HepG2 (cell line): ENCODE measurements around the gene LMNA. TPM values are rescaled to one million over a fixed set of nuclear protein-coding genes. Genes with fewer than 3 reads are reported as not detected.
A peak's percentile ranks its signal among the peaks of the same experiment; 100 is the strongest.

Source experiments
- ATAC-seq: fragments of 200-7000 bp; cut with Tn5 transposase; 3 replicates; pipeline ENCODE4 v1.9.1; 2020; ENCODE audit warnings: mild to moderate bottlenecking, moderate library complexity
- BruUV-seq: library from RNA; stranded (reverse); fragments of 400-500 nt; replicated peaks from 2 replicates; lab custom pipeline; 2021; lab: Mats Ljungman, UMichigan
- CTCF ChIA-PET: fragments of 300-600 bp; formaldehyde crosslinking; extraction: SDS; loops from one replicate; lab custom pipeline; 2021; ENCODE audit warnings: low total read pairs, inconsistent platforms, low intra/inter-chr PET ratio; lab: Yijun Ruan, JAX
- POLR2A ChIA-PET: fragments of 350-600 bp; sonication (Branson Sonifier 250); formaldehyde crosslinking; loops from one replicate; lab custom pipeline; 2020; ENCODE audit warnings: antibody characterized with exemption, inconsistent platforms; lab: Yijun Ruan, JAX
- DNase-seq: peaks from one replicate; pipeline ENCODE4 v3.0.0-alpha.2; 2015; ENCODE audit warnings: low spot score
- FAIRE-seq: peaks from 3 replicates; lab custom pipeline; 2011; peaks lifted over from hg19 to GRCh38; lab: Jason Lieb, UNC
- H2AFZ ChIP-seq: one replicate; pipeline ENCODE4 v1.6.1; 2011; ENCODE audit warnings: low read length, inconsistent platforms
- H3K27ac ChIP-seq: fragments of 300-600 bp; 3 replicates; pipeline ENCODE4 v1.8.0; 2011; ENCODE audit warnings: mixed run types, mild to moderate bottlenecking, mixed read lengths, low read length, inconsistent platforms; ENCODE audit not compliant: insufficient read depth; ENCODE audit errors: extremely low read length
- H3K27me3 ChIP-seq, 2 experiments: fragments of 200-600 bp in 1 of 2; 2 replicates in 1 of 2; 3 replicates in 1 of 2; pipeline versions ENCODE4 v1.6.0 to v1.8.0; 2011; ENCODE audit warnings: low read length in 2 of 2, mild to moderate bottlenecking in 2 of 2, moderate library complexity in 2 of 2, inconsistent platforms in 1 of 2; ENCODE audit not compliant: insufficient read depth in 2 of 2, control insufficient read depth in 1 of 2
- H3K36me3 ChIP-seq, 2 experiments: fragments of 200-600 bp in 1 of 2; replicated peaks in 1 of 2; 2 replicates in 1 of 2; 3 replicates in 1 of 2; pipeline versions ENCODE4 v1.5.1 to v1.8.0; 2011; ENCODE audit warnings: low read length in 2 of 2, inconsistent platforms in 1 of 2; ENCODE audit not compliant: insufficient read depth in 2 of 2, control insufficient read depth in 1 of 2
- H3K4me1 ChIP-seq: 2 replicates; pipeline ENCODE4 v1.5.1; 2012; ENCODE audit warnings: low read length, inconsistent platforms; ENCODE audit not compliant: insufficient read depth
- H3K4me2 ChIP-seq: 2 replicates; pipeline ENCODE4 v1.6.0; 2011; ENCODE audit warnings: low read depth, low read length, inconsistent platforms
- H3K4me3 ChIP-seq, 3 experiments: fragments of 200-600 bp in 1 of 3; sonication (generic), shearing (Covaris generic) in 1 of 3; replicated peaks in 1 of 3; 2 replicates each; pipeline ENCODE4 v1.5.1; 2011 to 2016; ENCODE audit warnings: low read length in 3 of 3, inconsistent platforms in 2 of 3, low read depth in 2 of 3, mild to moderate bottlenecking in 2 of 3, control low read depth in 1 of 3, mixed read lengths in 1 of 3; ENCODE audit not compliant: insufficient read depth in 1 of 3
- H3K79me2 ChIP-seq: one replicate; pipeline ENCODE4 v1.6.1; 2011; ENCODE audit warnings: low read length, inconsistent platforms; ENCODE audit not compliant: insufficient read depth
- H3K9ac ChIP-seq: 2 replicates; pipeline ENCODE4 v1.6.0; 2011; ENCODE audit warnings: mild to moderate bottlenecking, low read depth, low read length, inconsistent platforms; ENCODE audit not compliant: insufficient read depth
- H3K9me3 ChIP-seq: 2 replicates; pipeline ENCODE4 v1.5.1; 2012; ENCODE audit warnings: mild to moderate bottlenecking, low read length
- H4K20me1 ChIP-seq: 2 replicates; pipeline ENCODE4 v1.6.0; 2011; ENCODE audit warnings: inconsistent platforms, mild to moderate bottlenecking, low read length, moderate library complexity; ENCODE audit not compliant: insufficient read depth
- GABPA ChIP-seq, 2 experiments: IDR thresholded peaks; 2 replicates each; pipeline ENCODE4 v1.6.1; 2011 to 2016; ENCODE audit warnings: low read depth in 2 of 2, low read length in 1 of 2, missing biosample characterization in 1 of 2, missing genetic modification characterization in 1 of 2
- GFI1 ChIP-seq: sonication (generic); formaldehyde crosslinking; IDR thresholded peaks from 2 replicates; pipeline ENCODE4 v1.5.0; 2020; ENCODE audit warnings: missing genetic modification reagents, mild to moderate bottlenecking, borderline replicate concordance
- ZBTB42 ChIP-seq: sonication (generic); formaldehyde crosslinking; IDR thresholded peaks from 2 replicates; pipeline ENCODE4 v1.5.0; 2020; ENCODE audit warnings: mild to moderate bottlenecking, missing genetic modification reagents
- ZMAT3 ChIP-seq: sonication (generic); formaldehyde crosslinking; conservative IDR thresholded peaks from 2 replicates; pipeline ENCODE4 v1.7.0; 2021; ENCODE audit warnings: missing genetic modification reagents
- ZMYM2 ChIP-seq: sonication (generic); formaldehyde crosslinking; IDR thresholded peaks from 2 replicates; pipeline ENCODE4 v1.8.0; 2022; ENCODE audit warnings: mild to moderate bottlenecking, missing genetic modification reagents
- ZNF205 ChIP-seq: IDR thresholded peaks from 2 replicates; pipeline ENCODE4 v1.6.1; 2018; ENCODE audit warnings: missing biosample characterization, missing genetic modification reagents
- ZNF274 ChIP-seq: sonication (generic); formaldehyde crosslinking; IDR thresholded peaks from 2 replicates; pipeline ENCODE4 v1.5.1; 2020; ENCODE audit warnings: mild to moderate bottlenecking, missing genetic modification reagents
- ZNF768 ChIP-seq: sonication (generic); formaldehyde crosslinking; IDR thresholded peaks from 2 replicates; pipeline ENCODE4 v1.4.0; 2020; ENCODE audit warnings: missing genetic modification reagents
- WGBS: methylation state at CpG from one replicate; pipeline ENCODE4 v1.1.6; 2017; ENCODE audit warnings: low lambda C conversion rate; 5-methylcytosine and 5-hydroxymethylcytosine counted together
- in situ Hi-C: cut with HindIII; loops from 2 replicates; pipeline ENCODE4 v1.10.0; 2017; ENCODE audit warnings: low pct_unique_long_range_greater_than_20kb; ENCODE audit not compliant: extremely low pct_ligation_motif_present
- intact Hi-C: fragments of 100-400 bp; cut with micrococcal nuclease; formaldehyde crosslinking; loops from one replicate; pipeline ENCODE4 v1.10.0; 2022; ENCODE audit not compliant: unreplicated experiment
- polyA plus RNA-seq, 8 experiments: library from polyadenylated mRNA; depleted of rRNA in 3 of 8; stranded (reverse) in 7 of 8; unstranded in 1 of 8; fragments of >200 nt; fragmentation: Illumina TruSeq in 4 of 8; extraction: Trizol in 4 of 8; gene quantifications; 2 replicates each; pipeline versions ENCODE4 v1.2.1 to v1.2.3, GENCODE V29; 2011 to 2016; ENCODE audit warnings: low read depth in 4 of 8, missing spikeins in 1 of 8, mixed read lengths in 1 of 8; ENCODE audit not compliant: insufficient read depth in 1 of 8
- total RNA-seq, 5 experiments: library from RNA; depleted of rRNA; stranded (reverse); fragments of >200 nt; fragmentation: Illumina TruSeq; extraction: Trizol; gene quantifications; 2 replicates each; pipeline ENCODE4 v1.2.3, GENCODE V29; 2016; ENCODE audit warnings: low read depth in 1 of 5
- TF ChIP-seq, protein P1 (sequence below): sonication (generic); formaldehyde crosslinking; IDR thresholded peaks from 2 replicates; pipeline ENCODE4 v1.4.0; 2020; ENCODE audit warnings: mild to moderate bottlenecking, low read depth, missing genetic modification reagents
- TF ChIP-seq, protein P2 (sequence below): sonication (generic); IDR thresholded peaks from 2 replicates; pipeline ENCODE4 v1.6.1; 2016; ENCODE audit warnings: low read depth, borderline replicate concordance
- TF ChIP-seq, protein P3 (sequence below): sonication (generic); formaldehyde crosslinking; IDR thresholded peaks from 2 replicates; pipeline ENCODE4 v1.4.0; 2020; ENCODE audit warnings: missing genetic modification reagents
- TF ChIP-seq, protein P4 (sequence below): sonication (generic); formaldehyde crosslinking; IDR thresholded peaks from 2 replicates; pipeline ENCODE4 v1.8.1; 2023; ENCODE audit warnings: missing genetic modification reagents, mild to moderate bottlenecking, borderline replicate concordance

The LMNA gene
- total and polyA plus RNA-seq, 2 of the 13 experiments (the other 11 are each of a cell fraction or from before 2014, with no cell fraction given), result 107 to 225 TPM

DNA sequence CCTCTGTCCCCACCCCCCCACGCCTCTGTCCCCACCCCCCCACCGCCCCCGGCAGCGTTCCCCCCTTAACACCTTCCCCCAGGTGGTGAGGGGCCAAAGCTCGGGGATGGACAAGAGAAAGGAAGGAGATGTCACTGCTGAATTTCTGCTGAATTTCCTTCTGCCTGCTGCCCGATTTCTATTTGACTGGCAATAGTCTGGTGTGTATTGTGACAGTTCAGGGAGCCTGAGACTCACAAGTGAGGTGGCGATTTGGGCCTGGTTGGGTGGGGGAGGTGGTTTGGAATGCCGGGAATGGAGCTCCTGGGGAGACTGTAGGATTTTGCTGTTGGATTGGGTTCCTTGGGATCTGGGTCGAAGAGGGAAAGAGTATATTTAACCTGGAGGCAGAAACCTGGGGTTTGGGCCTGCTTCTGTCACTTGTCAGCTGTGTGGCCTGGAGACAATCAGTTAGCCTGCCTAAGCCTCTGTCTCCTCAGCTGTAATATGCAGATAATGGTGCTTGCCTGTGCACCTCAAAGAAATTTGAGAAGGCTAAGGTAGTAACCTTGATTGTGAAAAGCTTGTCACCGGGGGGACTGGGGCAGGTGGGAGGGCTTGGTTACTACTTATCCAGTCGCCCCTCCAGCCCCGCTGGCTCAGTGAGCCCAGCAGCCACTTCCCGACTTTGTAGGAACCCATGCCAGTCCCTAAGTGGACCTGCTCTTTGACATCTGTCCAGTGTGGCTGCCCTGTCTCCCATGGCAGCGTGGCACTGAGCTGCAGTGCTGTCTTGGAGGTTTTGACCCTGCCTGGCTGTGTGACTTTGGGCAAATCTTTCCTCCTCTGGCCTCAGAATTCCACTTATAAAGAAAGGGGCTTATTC lies 7.7 kb upstream of the LMNA start:
- Histone ChIP-seq H3K4me3 (peak overlapping the region; percentile 45 to 74 (median 51); a peak in 5 of 6 replicates), H3K27me3 (0 out of 5 replicates have a peak, but pooled peaks cover 0 to 8% of the 10 kb centered on the region in 2 experiments), H3K4me1 (peaks cover 81% of the 10 kb centered on the region), H3K36me3 (no peaks in the 10 kb centered on the region), H2AFZ (no peak overlapping the region), H3K79me2 (no peaks in the 10 kb centered on the region), H4K20me1 (no peaks in the 10 kb centered on the region), H3K9me3 (no peaks in the 10 kb centered on the region), H3K27ac (peak overlapping the region; percentile 60), H3K4me2 (peak overlapping the region; percentile 93), H3K9ac (peak overlapping the region; percentile 71)
- POLR2A ChIA-PET, result interaction anchor here (0.9 to 6.9 kb wide), 7 partner anchors 8 to 21 kb away, joined by 3 to 84 read pairs (median 44); partner anchors contain the start of gene LMNA
- ATAC-seq (peak; percentile 8), DNase-seq (no peak), FAIRE-seq (no peak)
- TSS peak; percentile 76 for BruUV-seq
- intact Hi-C loops (loop anchor here (1.0 kb wide), 1 partner anchor 21 kb away; no protein-coding TSS in a partner anchor), in situ Hi-C loops (no loop called here)
- 21% methylated on average over 13 of the region's 14 CpGs for WGBS
- CTCF ChIA-PET, result no interaction called here
- TF ChIP-seq, protein P1, sequence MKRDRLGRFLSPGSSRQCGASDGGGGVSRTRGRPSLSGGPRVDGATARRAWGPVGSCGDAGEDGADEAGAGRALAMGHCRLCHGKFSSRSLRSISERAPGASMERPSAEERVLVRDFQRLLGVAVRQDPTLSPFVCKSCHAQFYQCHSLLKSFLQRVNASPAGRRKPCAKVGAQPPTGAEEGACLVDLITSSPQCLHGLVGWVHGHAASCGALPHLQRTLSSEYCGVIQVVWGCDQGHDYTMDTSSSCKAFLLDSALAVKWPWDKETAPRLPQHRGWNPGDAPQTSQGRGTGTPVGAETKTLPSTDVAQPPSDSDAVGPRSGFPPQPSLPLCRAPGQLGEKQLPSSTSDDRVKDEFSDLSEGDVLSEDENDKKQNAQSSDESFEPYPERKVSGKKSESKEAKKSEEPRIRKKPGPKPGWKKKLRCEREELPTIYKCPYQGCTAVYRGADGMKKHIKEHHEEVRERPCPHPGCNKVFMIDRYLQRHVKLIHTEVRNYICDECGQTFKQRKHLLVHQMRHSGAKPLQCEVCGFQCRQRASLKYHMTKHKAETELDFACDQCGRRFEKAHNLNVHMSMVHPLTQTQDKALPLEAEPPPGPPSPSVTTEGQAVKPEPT (CRISPR knock-in tag), result no peak
- TF ChIP-seq ZBTB42 (CRISPR knock-in tag), result no peak
- TF ChIP-seq ZNF274, result no peak
- TF ChIP-seq ZMAT3 (CRISPR knock-in tag), result 0 out of 2 replicates have a peak, but pooled peaks have one; percentile 0
- TF ChIP-seq ZNF768, result peak; percentile 75
- TF ChIP-seq ZNF205 (CRISPR knock-in tag), result no peak
- TF ChIP-seq, protein P2, sequence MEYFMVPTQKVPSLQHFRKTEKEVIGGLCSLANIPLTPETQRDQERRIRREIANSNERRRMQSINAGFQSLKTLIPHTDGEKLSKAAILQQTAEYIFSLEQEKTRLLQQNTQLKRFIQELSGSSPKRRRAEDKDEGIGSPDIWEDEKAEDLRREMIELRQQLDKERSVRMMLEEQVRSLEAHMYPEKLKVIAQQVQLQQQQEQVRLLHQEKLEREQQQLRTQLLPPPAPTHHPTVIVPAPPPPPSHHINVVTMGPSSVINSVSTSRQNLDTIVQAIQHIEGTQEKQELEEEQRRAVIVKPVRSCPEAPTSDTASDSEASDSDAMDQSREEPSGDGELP, result peak; percentile 36; the same call in 1 of the 2 replicates
- TF ChIP-seq, protein P3, sequence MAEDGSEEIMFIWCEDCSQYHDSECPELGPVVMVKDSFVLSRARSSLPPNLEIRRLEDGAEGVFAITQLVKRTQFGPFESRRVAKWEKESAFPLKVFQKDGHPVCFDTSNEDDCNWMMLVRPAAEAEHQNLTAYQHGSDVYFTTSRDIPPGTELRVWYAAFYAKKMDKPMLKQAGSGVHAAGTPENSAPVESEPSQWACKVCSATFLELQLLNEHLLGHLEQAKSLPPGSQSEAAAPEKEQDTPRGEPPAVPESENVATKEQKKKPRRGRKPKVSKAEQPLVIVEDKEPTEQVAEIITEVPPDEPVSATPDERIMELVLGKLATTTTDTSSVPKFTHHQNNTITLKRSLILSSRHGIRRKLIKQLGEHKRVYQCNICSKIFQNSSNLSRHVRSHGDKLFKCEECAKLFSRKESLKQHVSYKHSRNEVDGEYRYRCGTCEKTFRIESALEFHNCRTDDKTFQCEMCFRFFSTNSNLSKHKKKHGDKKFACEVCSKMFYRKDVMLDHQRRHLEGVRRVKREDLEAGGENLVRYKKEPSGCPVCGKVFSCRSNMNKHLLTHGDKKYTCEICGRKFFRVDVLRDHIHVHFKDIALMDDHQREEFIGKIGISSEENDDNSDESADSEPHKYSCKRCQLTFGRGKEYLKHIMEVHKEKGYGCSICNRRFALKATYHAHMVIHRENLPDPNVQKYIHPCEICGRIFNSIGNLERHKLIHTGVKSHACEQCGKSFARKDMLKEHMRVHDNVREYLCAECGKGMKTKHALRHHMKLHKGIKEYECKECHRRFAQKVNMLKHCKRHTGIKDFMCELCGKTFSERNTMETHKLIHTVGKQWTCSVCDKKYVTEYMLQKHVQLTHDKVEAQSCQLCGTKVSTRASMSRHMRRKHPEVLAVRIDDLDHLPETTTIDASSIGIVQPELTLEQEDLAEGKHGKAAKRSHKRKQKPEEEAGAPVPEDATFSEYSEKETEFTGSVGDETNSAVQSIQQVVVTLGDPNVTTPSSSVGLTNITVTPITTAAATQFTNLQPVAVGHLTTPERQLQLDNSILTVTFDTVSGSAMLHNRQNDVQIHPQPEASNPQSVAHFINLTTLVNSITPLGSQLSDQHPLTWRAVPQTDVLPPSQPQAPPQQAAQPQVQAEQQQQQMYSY (CRISPR knock-in tag), result peak; percentile 74; the same call in 1 of the 2 replicates
- no peak for TF ChIP-seq GABPA (IDR thresholded peaks at IDR 0.05; ENCODE audit: low read depth, low read length)
- peak; percentile 9; the same call in 1 of the 2 replicates for TF ChIP-seq GABPA (CRISPR knock-in tag; IDR thresholded peaks at IDR 0.05; ENCODE audit: low read depth)
- no peak for TF ChIP-seq GFI1 (CRISPR knock-in tag)
- no peak for TF ChIP-seq ZMYM2 (CRISPR knock-in tag)
- TF ChIP-seq, protein P4, sequence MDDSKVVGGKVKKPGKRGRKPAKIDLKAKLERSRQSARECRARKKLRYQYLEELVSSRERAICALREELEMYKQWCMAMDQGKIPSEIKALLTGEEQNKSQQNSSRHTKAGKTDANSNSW (CRISPR knock-in tag), result no peak
